HepG2 (cell line): Measurements from ENCODE around the gene SOX12. TPM values are rescaled to one million over a fixed set of nuclear protein-coding genes. Genes with fewer than 3 reads are reported as not detected.

Source experiments
- BCL3 ChIP-seq: sonication (generic); formaldehyde crosslinking; IDR thresholded peaks from 2 replicates; pipeline ENCODE4 v1.5.1; 2020; ENCODE audit warnings: mild to moderate bottlenecking, missing genetic modification reagents, moderate library complexity
- CENPX ChIP-seq: sonication (generic); formaldehyde crosslinking; IDR thresholded peaks from 2 replicates; pipeline ENCODE4 v1.9.0; 2021; ENCODE audit warnings: mild to moderate bottlenecking, missing genetic modification reagents, moderate library complexity
- HNRNPLL ChIP-seq: fragments of 200-400 bp; formaldehyde crosslinking; IDR thresholded peaks from 2 replicates; pipeline ENCODE4 v1.6.1; 2017; ENCODE audit warnings: mild to moderate bottlenecking, low read depth, low read length; ENCODE audit not compliant: poor library complexity, severe bottlenecking
- KMT2B ChIP-seq: IDR thresholded peaks from 2 replicates; pipeline ENCODE4 v1.6.1; 2016; ENCODE audit warnings: missing genetic modification reagents, missing compliant biosample characterization
- MAFF ChIP-seq: IDR thresholded peaks from 2 replicates; pipeline ENCODE4 v1.6.1; 2011; ENCODE audit warnings: low read depth, low read length, improper control_type of control experiment
- MLXIP ChIP-seq: sonication (generic); formaldehyde crosslinking; IDR thresholded peaks from 2 replicates; pipeline ENCODE4 v1.9.0; 2021; ENCODE audit warnings: missing genetic modification reagents, borderline replicate concordance
- NCOA1 ChIP-seq: sonication (generic); formaldehyde crosslinking; IDR thresholded peaks from 2 replicates; pipeline ENCODE4 v1.9.0; 2021; ENCODE audit warnings: missing genetic modification reagents
- NR3C1 ChIP-seq: sonication (generic); formaldehyde crosslinking; IDR thresholded peaks from 2 replicates; pipeline ENCODE4 v1.4.0; 2020; ENCODE audit warnings: missing genetic modification reagents
- PHF8 ChIP-seq: sonication (generic); formaldehyde crosslinking; IDR thresholded peaks from 2 replicates; pipeline ENCODE4 v1.5.0; 2020; ENCODE audit warnings: missing genetic modification reagents
- PTBP1 ChIP-seq: fragments of 200-400 bp; formaldehyde crosslinking; IDR thresholded peaks from 2 replicates; pipeline ENCODE4 v1.6.1; 2018; ENCODE audit warnings: low read length, low read depth; ENCODE audit not compliant: poor library complexity, severe bottlenecking
- SNAPC5 ChIP-seq: sonication (generic); formaldehyde crosslinking; IDR thresholded peaks from 2 replicates; pipeline ENCODE4 v1.8.1; 2023; ENCODE audit warnings: mild to moderate bottlenecking, missing genetic modification reagents, borderline replicate concordance
- TBL1XR1 ChIP-seq: fragments of 150-350 bp; IDR thresholded peaks from 2 replicates; pipeline ENCODE4 v1.6.1; 2014; ENCODE audit warnings: borderline replicate concordance, low read length; ENCODE audit not compliant: partially characterized antibody
- ZNF101 ChIP-seq: sonication (generic); formaldehyde crosslinking; IDR thresholded peaks from 2 replicates; pipeline ENCODE4 v1.4.0; 2020; ENCODE audit warnings: mild to moderate bottlenecking, low read depth, missing genetic modification reagents, borderline replicate concordance
- ZNF30 ChIP-seq: sonication (generic); formaldehyde crosslinking; IDR thresholded peaks from 2 replicates; pipeline ENCODE4 v1.5.0; 2020; ENCODE audit warnings: mild to moderate bottlenecking, missing genetic modification reagents
- ZNF33B ChIP-seq: sonication (generic); formaldehyde crosslinking; IDR thresholded peaks from 2 replicates; pipeline ENCODE4 v1.5.1; 2020; ENCODE audit warnings: mild to moderate bottlenecking, missing genetic modification reagents
- ZNF430 ChIP-seq: sonication (generic); formaldehyde crosslinking; IDR thresholded peaks from 2 replicates; pipeline ENCODE4 v1.9.0; 2021; ENCODE audit warnings: mild to moderate bottlenecking, missing genetic modification reagents
- ZNF512B ChIP-seq: sonication (generic); formaldehyde crosslinking; IDR thresholded peaks from 2 replicates; pipeline ENCODE4 v1.5.1; 2020; ENCODE audit warnings: missing genetic modification reagents, mild to moderate bottlenecking, borderline replicate concordance
- ZNF576 ChIP-seq: sonication (generic); formaldehyde crosslinking; IDR thresholded peaks from 2 replicates; pipeline ENCODE4 v1.4.0; 2020; ENCODE audit warnings: mild to moderate bottlenecking, missing genetic modification reagents
- ZNF782 ChIP-seq: sonication (generic); formaldehyde crosslinking; IDR thresholded peaks from 2 replicates; pipeline ENCODE4 v1.4.0; 2020; ENCODE audit warnings: missing genetic modification reagents, mild to moderate bottlenecking, borderline replicate concordance
- ZNF879 ChIP-seq: sonication (generic); formaldehyde crosslinking; IDR thresholded peaks from 2 replicates; pipeline ENCODE4 v1.8.1; 2023; ENCODE audit warnings: missing genetic modification reagents
- polyA plus RNA-seq, 8 experiments: library from polyadenylated mRNA; depleted of rRNA in 3 of 8; stranded (reverse) in 7 of 8; unstranded in 1 of 8; fragments of >200 nt; fragmentation: Illumina TruSeq in 4 of 8; extraction: Trizol in 4 of 8; gene quantifications; 2 replicates each; pipeline versions ENCODE4 v1.2.1 to v1.2.3, GENCODE V29; 2011 to 2016; ENCODE audit warnings: low read depth in 4 of 8, missing spikeins in 1 of 8, mixed read lengths in 1 of 8; ENCODE audit not compliant: insufficient read depth in 1 of 8
- total RNA-seq, 5 experiments: library from RNA; depleted of rRNA; stranded (reverse); fragments of >200 nt; fragmentation: Illumina TruSeq; extraction: Trizol; gene quantifications; 2 replicates each; pipeline ENCODE4 v1.2.3, GENCODE V29; 2016; ENCODE audit warnings: low read depth in 1 of 5

SOX12 gene
- total and polyA plus RNA-seq, 2 of the 13 experiments (the other 11 are each of a cell fraction or from before 2014, with no cell fraction given): 10.0 to 18.7 TPM

- TF ChIP-seq MLXIP (CRISPR knock-in tag) (no peak), ZNF30 (CRISPR knock-in tag) (no peak), NCOA1 (peak; percentile 64; the same call in 1 of the 2 replicates), ZNF101 (CRISPR knock-in tag) (no peak), MAFF (no peak), NR3C1 (CRISPR knock-in tag) (no peak), CENPX (no peak), BCL3 (peak; percentile 7; the same call in 1 of the 2 replicates), ZNF879 (CRISPR knock-in tag) (no peak), SNAPC5 (peak; percentile 84; the same call in 1 of the 2 replicates), PTBP1 (peak; percentile 92), ZNF33B (CRISPR knock-in tag) (no peak; the same call in 1 of the 2 replicates), HNRNPLL (peak; percentile 94), KMT2B (CRISPR knock-in tag) (peak; percentile 71), ZNF512B (0 out of 2 replicates have a peak, but pooled peaks have one; percentile 21), TBL1XR1 (peak; percentile 54), ZNF430 (peak; percentile 79), ZNF782 (peak; percentile 73), PHF8 (CRISPR knock-in tag) (peak; percentile 27; the same call in 1 of the 2 replicates), ZNF576 (CRISPR knock-in tag) (0 out of 2 replicates have a peak, but pooled peaks have one; percentile 51)
These were observed 2.1 kb downstream of the SOX12 start (continued) for GRCh38 chr20:327186-328026.
